ENCODE results near the gene EIF3M.

DNA sequence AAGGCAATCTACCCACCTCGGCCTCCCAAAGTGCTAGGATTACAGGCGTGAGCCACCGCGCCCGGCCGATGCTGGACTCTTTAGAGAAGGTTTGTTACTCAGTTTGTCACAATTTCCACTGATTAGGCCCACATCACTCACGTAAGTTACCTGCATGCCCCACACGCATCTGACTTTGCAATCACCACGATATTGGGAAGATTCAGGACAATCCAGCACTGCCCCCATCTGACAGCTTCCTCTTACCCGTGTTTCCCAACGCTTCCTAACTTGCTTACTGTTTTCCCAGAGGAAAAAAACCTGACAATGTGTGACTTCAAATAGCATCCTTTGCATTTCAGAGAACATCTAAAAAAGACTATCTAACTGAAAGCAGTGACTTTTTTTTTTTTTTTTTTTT lies 21.8 kb upstream of the EIF3M start:
- TF ChIP-seq, protein P1, sequence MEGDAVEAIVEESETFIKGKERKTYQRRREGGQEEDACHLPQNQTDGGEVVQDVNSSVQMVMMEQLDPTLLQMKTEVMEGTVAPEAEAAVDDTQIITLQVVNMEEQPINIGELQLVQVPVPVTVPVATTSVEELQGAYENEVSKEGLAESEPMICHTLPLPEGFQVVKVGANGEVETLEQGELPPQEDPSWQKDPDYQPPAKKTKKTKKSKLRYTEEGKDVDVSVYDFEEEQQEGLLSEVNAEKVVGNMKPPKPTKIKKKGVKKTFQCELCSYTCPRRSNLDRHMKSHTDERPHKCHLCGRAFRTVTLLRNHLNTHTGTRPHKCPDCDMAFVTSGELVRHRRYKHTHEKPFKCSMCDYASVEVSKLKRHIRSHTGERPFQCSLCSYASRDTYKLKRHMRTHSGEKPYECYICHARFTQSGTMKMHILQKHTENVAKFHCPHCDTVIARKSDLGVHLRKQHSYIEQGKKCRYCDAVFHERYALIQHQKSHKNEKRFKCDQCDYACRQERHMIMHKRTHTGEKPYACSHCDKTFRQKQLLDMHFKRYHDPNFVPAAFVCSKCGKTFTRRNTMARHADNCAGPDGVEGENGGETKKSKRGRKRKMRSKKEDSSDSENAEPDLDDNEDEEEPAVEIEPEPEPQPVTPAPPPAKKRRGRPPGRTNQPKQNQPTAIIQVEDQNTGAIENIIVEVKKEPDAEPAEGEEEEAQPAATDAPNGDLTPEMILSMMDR (IDR thresholded peaks at IDR 0.05), result no peak
- no peak for TF ChIP-seq POLR2A (IDR thresholded peaks at IDR 0.05)
